ENCODE data around the gene P2RY2. TPM values are rescaled to one million over a fixed set of nuclear protein-coding genes. Genes with fewer than 3 reads are reported as not detected.

P2RY2 gene
- polyA plus RNA-seq, 2 of the 4 experiments (the other 2 are of a cell fraction), result 3.7 to 6.4 TPM

- Histone ChIP-seq H3K4me1 (peaks cover 42% of the 10 kb centered on the region), H3K9me3 (no peaks in the 10 kb centered on the region), H3K4me3 (no peak overlapping the region), H3K4me2 (no peak overlapping the region), H3K27ac (peak overlapping the region in 1 of 2 experiments; percentile 91; a peak in 1 of 6 replicates)
- no peak for ATAC-seq
- no peak for FAIRE-seq
- TF ChIP-seq GATA3 (IDR thresholded peaks at IDR 0.05; ENCODE audit: borderline replicate concordance) (no peak), MAFK (IDR thresholded peaks at IDR 0.05; ENCODE audit: partially characterized antibody) (no peak), RAD21 (conservative IDR thresholded peaks at IDR 0.05 in 1 of 2, IDR thresholded peaks at IDR 0.05 in 1 of 2) (no peak), ZFP36 (IDR thresholded peaks at IDR 0.05; ENCODE audit: borderline replicate concordance, partially characterized antibody) (no peak), EHF (CRISPR knock-in tag; IDR thresholded peaks at IDR 0.05) (no peak), CBX8 (IDR thresholded peaks at IDR 0.05) (no peak), HEYL (CRISPR knock-in tag; IDR thresholded peaks at IDR 0.05) (no peak), CHD4 (IDR thresholded peaks at IDR 0.05; ENCODE audit: borderline replicate concordance) (no peak), EP300 (IDR thresholded peaks at IDR 0.05) (no peak), POLR2A (IDR thresholded peaks at IDR 0.05; ENCODE audit: low read length) (no peak), SREBF2 (IDR thresholded peaks at IDR 0.05) (no peak), KDM5A (IDR thresholded peaks at IDR 0.05) (no peak), CBX2 (IDR thresholded peaks at IDR 0.05; ENCODE audit: borderline replicate concordance, low read depth) (no peak), RARB (CRISPR knock-in tag; IDR thresholded peaks at IDR 0.05) (no peak), ZSCAN20 (CRISPR knock-in tag; IDR thresholded peaks at IDR 0.05) (no peak), E2F6 (IDR thresholded peaks at IDR 0.05; ENCODE audit: borderline replicate concordance, low read depth) (no peak), HOXB5 (CRISPR knock-in tag; IDR thresholded peaks at IDR 0.05) (no peak), CTCF (IDR thresholded peaks at IDR 0.05) (no peak), TFCP2L1 (CRISPR knock-in tag; IDR thresholded peaks at IDR 0.05) (no peak)
- ChIA-PET POLR2A (no interaction called here), CTCF (interaction anchor here (0.7 to 16.0 kb wide), 5 partner anchors 12 to 444 kb away, joined by 3 to 224 read pairs (median 3); no protein-coding TSS in a partner anchor)
- DNase-seq (ENCODE audit: low read depth in 1 of 2, low spot score in 1 of 2), result no peak
- WGBS (ENCODE audit: missing lambda C conversion rate), result 94% methylated on average over 4 of the region's 4 CpGs
These were observed 57.3 kb downstream of the P2RY2 start for GRCh38 chr11:73275381-73275750.

- Histone ChIP-seq H3K4me3 (no peak overlapping the region), H3K4me2 (no peak overlapping the region), H3K27ac (no peak overlapping the region), H3K4me1 (peaks cover 21% of the 10 kb centered on the region), H3K9me3 (no peaks in the 10 kb centered on the region)
- ChIA-PET CTCF (interaction anchor here (1.5 kb wide), 1 partner anchor 20 kb away, joined by 4 read pairs; no protein-coding TSS in a partner anchor), POLR2A (no interaction called here)
- 90% methylated on average over 3 of the region's 3 CpGs for whole genome bisulfite sequencing (ENCODE audit: missing lambda C conversion rate)
- no peak for ATAC-seq
- TF ChIP-seq MAZ (IDR thresholded peaks at IDR 0.05; ENCODE audit: borderline replicate concordance, low read depth, low read length), result no peak
- TF ChIP-seq FOSB (CRISPR knock-in tag; IDR thresholded peaks at IDR 0.05), result no peak
- TF ChIP-seq MYC (IDR thresholded peaks at IDR 0.05; ENCODE audit: borderline replicate concordance, low read length), result no peak
- no peak for TF ChIP-seq ZNF302 (CRISPR knock-in tag; IDR thresholded peaks at IDR 0.05)
- TF ChIP-seq PHF8 (IDR thresholded peaks at IDR 0.05; ENCODE audit: borderline replicate concordance, low read depth), result no peak
- no peak for TF ChIP-seq KDM5A (IDR thresholded peaks at IDR 0.05)
- no peak for TF ChIP-seq HDAC2 (IDR thresholded peaks at IDR 0.05)
- TF ChIP-seq TP53 (CRISPR knock-in tag; IDR thresholded peaks at IDR 0.05), result no peak
- no peak for TF ChIP-seq HMGXB4 (CRISPR knock-in tag; IDR thresholded peaks at IDR 0.05; ENCODE audit: borderline replicate concordance)
- no peak for DNase-seq (ENCODE audit: low read depth in 1 of 2, low spot score in 1 of 2)
- no peak for FAIRE-seq
These were observed 59.4 kb downstream of the P2RY2 start for GRCh38 chr11:73277467-73277866.

All from A549 (cell line).